H1 (cell line): ENCODE measurements around the gene SYNPO. TPM values are rescaled to one million over a fixed set of nuclear protein-coding genes. Genes with fewer than 3 reads are reported as not detected.

ENCODE experiments used
- CTCF ChIA-PET: fragments of 300-600 bp; sonication (Branson Sonifier 250); formaldehyde crosslinking; loops from one replicate; lab custom pipeline; 2021; ENCODE audit not compliant: partially characterized antibody; lab: Charles Lee
- POLR2A ChIA-PET: fragments of 300-600 bp; sonication (Branson Sonifier 250); formaldehyde crosslinking; loops from one replicate; lab custom pipeline; 2021; ENCODE audit warnings: inconsistent platforms; ENCODE audit not compliant: partially characterized antibody; lab: Charles Lee
- DNase-seq, 2 experiments: peaks; one replicate each; pipeline versions ENCODE4 v3.0.0 to v3.0.0-alpha.2; 2010 to 2022; ENCODE audit warnings: low spot score in 2 of 2, low read depth in 1 of 2, mixed read lengths in 1 of 2
- FAIRE-seq: peaks from 2 replicates; lab custom pipeline; 2011; peaks lifted over from hg19 to GRCh38; lab: Jason Lieb, UNC
- H2AFZ ChIP-seq: 2 replicates; pipeline ENCODE4 v1.8.1; 2012; ENCODE audit warnings: low read length, inconsistent platforms
- H2AK5ac ChIP-seq: 2 replicates; pipeline ENCODE4 v1.6.1; 2013; ENCODE audit warnings: low read depth, low read length
- H2BK120ac ChIP-seq: replicated peaks from 2 replicates; pipeline ENCODE3; 2013; ENCODE audit warnings: low read depth, low read length, inconsistent platforms
- H2BK12ac ChIP-seq: 2 replicates; pipeline ENCODE4 v1.6.1; 2013; ENCODE audit warnings: low read depth, low read length
- H2BK15ac ChIP-seq: 2 replicates; pipeline ENCODE4 v1.6.1; 2013; ENCODE audit warnings: low read length
- H2BK20ac ChIP-seq: 2 replicates; pipeline ENCODE4 v1.6.1; 2013; ENCODE audit warnings: low read length
- H2BK5ac ChIP-seq: 2 replicates; pipeline ENCODE4 v1.6.1; 2013; ENCODE audit warnings: low read depth, low read length
- H3K14ac ChIP-seq: 2 replicates; pipeline ENCODE4 v1.6.1; 2013; ENCODE audit warnings: inconsistent platforms; ENCODE audit not compliant: insufficient read length
- H3K18ac ChIP-seq: 2 replicates; pipeline ENCODE4 v1.6.1; 2013; ENCODE audit warnings: low read length; ENCODE audit errors: extremely low read depth
- H3K23ac ChIP-seq: 2 replicates; pipeline ENCODE4 v1.6.1; 2013; ENCODE audit warnings: inconsistent platforms; ENCODE audit not compliant: insufficient read length
- H3K23me2 ChIP-seq: 2 replicates; pipeline ENCODE4 v1.6.1; 2013; ENCODE audit warnings: low read depth, low read length
- H3K27ac ChIP-seq: 2 replicates; pipeline ENCODE4 v1.6.1; 2011; ENCODE audit warnings: low read depth, low read length, inconsistent platforms
- H3K27me3 ChIP-seq, 4 experiments: replicated peaks in 1 of 4; 1 replicate in 1 of 4; 2 replicates in 3 of 4; pipeline versions ENCODE4 v1.6.1 to v1.8.1; 2011 to 2013; ENCODE audit warnings: low read length in 3 of 4, mild to moderate bottlenecking in 3 of 4, inconsistent platforms in 2 of 4, mixed read lengths in 2 of 4, moderate library complexity in 1 of 4; ENCODE audit not compliant: control insufficient read depth in 3 of 4, insufficient read depth in 3 of 4; ENCODE audit errors: extremely low read depth in 1 of 4
- H3K36me3 ChIP-seq, 4 experiments: 2 replicates each; pipeline versions ENCODE4 v1.6.1 to v1.8.1; 2011 to 2013; ENCODE audit warnings: mild to moderate bottlenecking in 4 of 4, low read length in 3 of 4, moderate library complexity in 2 of 4, control low read depth in 1 of 4, inconsistent platforms in 1 of 4; ENCODE audit not compliant: insufficient read depth in 4 of 4, control insufficient read depth in 2 of 4
- H3K4ac ChIP-seq: replicated peaks from 2 replicates; pipeline ENCODE3; 2013; ENCODE audit warnings: low read length, low read depth, mixed read lengths, inconsistent platforms; ENCODE audit not compliant: insufficient read length
- H3K4me1 ChIP-seq, 4 experiments: replicated peaks in 1 of 4; 1 replicate in 1 of 4; 2 replicates in 3 of 4; pipeline versions ENCODE4 v1.6.1 to v1.8.1; 2011 to 2013; ENCODE audit warnings: low read length in 3 of 4, inconsistent platforms in 2 of 4, mixed read lengths in 1 of 4; ENCODE audit not compliant: insufficient read depth in 4 of 4, control insufficient read depth in 3 of 4
- H3K4me2 ChIP-seq, 2 experiments: 2 replicates each; pipeline versions ENCODE4 v1.6.1 to v1.8.1; 2011 to 2013; ENCODE audit warnings: low read depth in 2 of 2, low read length in 2 of 2, control low read depth in 1 of 2, inconsistent platforms in 1 of 2, mild to moderate bottlenecking in 1 of 2; ENCODE audit not compliant: insufficient read depth in 1 of 2
- H3K4me3 ChIP-seq, 4 experiments: fragments of 200-600, 300-600 bp in 1 of 4; sonication (generic), shearing (Covaris generic), sonication (Bioruptor Twin) in 1 of 4; 2 replicates each; pipeline versions ENCODE4 v1.5.1 to v1.8.1; 2011 to 2016; ENCODE audit warnings: low read length in 4 of 4, low read depth in 3 of 4, control low read depth in 2 of 4, inconsistent platforms in 2 of 4, mild to moderate bottlenecking in 2 of 4, mixed read lengths in 1 of 4, moderate library complexity in 1 of 4; ENCODE audit not compliant: insufficient read depth in 2 of 4; ENCODE audit errors: extremely low read depth in 1 of 4
- H3K56ac ChIP-seq: replicated peaks from 2 replicates; pipeline ENCODE3; 2013; ENCODE audit warnings: low read depth, mild to moderate bottlenecking, mixed read lengths, low read length, inconsistent platforms; ENCODE audit not compliant: insufficient read length
- H3K79me1 ChIP-seq: 2 replicates; pipeline ENCODE4 v1.6.1; 2013; ENCODE audit warnings: low read depth, low read length, control low read depth
- H3K79me2 ChIP-seq, 2 experiments: 2 replicates each; pipeline versions ENCODE4 v1.6.1 to v1.8.1; 2012 to 2013; ENCODE audit warnings: low read length in 2 of 2, mild to moderate bottlenecking in 2 of 2, inconsistent platforms in 1 of 2; ENCODE audit not compliant: insufficient read depth in 2 of 2, control insufficient read depth in 1 of 2
- H3K9ac ChIP-seq, 4 experiments: replicated peaks in 1 of 4; 1 replicate in 1 of 4; 2 replicates in 3 of 4; pipeline versions ENCODE4 v1.6.1 to v1.8.1; 2011 to 2013; ENCODE audit warnings: low read depth in 3 of 4, low read length in 3 of 4, control low read depth in 2 of 4, mild to moderate bottlenecking in 2 of 4, moderate library complexity in 2 of 4, inconsistent platforms in 1 of 4; ENCODE audit errors: extremely low read depth in 1 of 4
- H3K9me3 ChIP-seq, 2 experiments: 2 replicates each; pipeline versions ENCODE4 v1.6.1 to v1.8.1; 2012 to 2013; ENCODE audit warnings: mild to moderate bottlenecking in 2 of 2, moderate library complexity in 2 of 2, control low read depth in 1 of 2, inconsistent platforms in 1 of 2, low read depth in 1 of 2, low read length in 1 of 2, mixed read lengths in 1 of 2; ENCODE audit not compliant: insufficient read depth in 2 of 2
- H4K20me1 ChIP-seq, 2 experiments: replicated peaks in 1 of 2; 2 replicates each; pipeline versions ENCODE3 to v1.8.1; 2011 to 2013; ENCODE audit warnings: inconsistent platforms in 2 of 2, low read length in 2 of 2, mild to moderate bottlenecking in 1 of 2; ENCODE audit not compliant: insufficient read depth in 2 of 2, control insufficient read depth in 1 of 2
- H4K5ac ChIP-seq: 2 replicates; pipeline ENCODE4 v1.6.1; 2013; ENCODE audit warnings: low read length, low read depth, mixed read lengths, inconsistent platforms; ENCODE audit not compliant: insufficient read length
- H4K8ac ChIP-seq: 2 replicates; pipeline ENCODE4 v1.8.0; 2013; ENCODE audit warnings: mild to moderate bottlenecking, moderate library complexity, low read length, inconsistent platforms; ENCODE audit not compliant: insufficient read depth; ENCODE audit errors: extremely low read depth
- H4K91ac ChIP-seq: replicated peaks from 2 replicates; pipeline ENCODE3; 2013; ENCODE audit warnings: low read length, mixed read lengths, inconsistent platforms; ENCODE audit not compliant: insufficient read length
- GTF2F1 ChIP-seq: IDR thresholded peaks from 2 replicates; pipeline ENCODE4 v1.6.1; 2012; ENCODE audit warnings: low read depth, low read length, improper control_type of control experiment, borderline replicate concordance
- HDAC2 ChIP-seq, 2 experiments: fragments of 300-600 bp in 1 of 2; sonication (generic) in 1 of 2; IDR thresholded peaks; 2 replicates each; pipeline ENCODE4 v1.6.1; 2011 to 2012; ENCODE audit warnings: low read depth in 2 of 2, low read length in 2 of 2, mild to moderate bottlenecking in 2 of 2, moderate library complexity in 2 of 2, borderline replicate concordance in 1 of 2, inconsistent platforms in 1 of 2
- KDM5A ChIP-seq: fragments of 200-600 bp; IDR thresholded peaks from 2 replicates; pipeline ENCODE4 v1.7.1; 2012; ENCODE audit warnings: mild to moderate bottlenecking, low read length, inconsistent platforms, mixed read lengths
- RNF2 ChIP-seq: fragments of 200-900, 300-1000 bp; sonication (generic); IDR thresholded peaks from 2 replicates; pipeline ENCODE4 v1.7.1; 2016; ENCODE audit warnings: borderline replicate concordance, low read depth, mild to moderate bottlenecking, antibody characterized with exemption, low read length; ENCODE audit not compliant: poor library complexity, severe bottlenecking; ENCODE audit errors: missing control alignments
- SP2 ChIP-seq: IDR thresholded peaks from 2 replicates; pipeline ENCODE4 v1.6.1; 2012; ENCODE audit warnings: mild to moderate bottlenecking, low read length, inconsistent platforms
- TBP ChIP-seq: IDR thresholded peaks from 2 replicates; pipeline ENCODE4 v1.6.1; 2011; ENCODE audit warnings: low read depth, low read length, improper control_type of control experiment
- WGBS, 2 experiments: shearing (Covaris generic) in 1 of 2; methylation state at CpG; one replicate each; pipeline versions ENCODE4 v1.1.6 to v1.1.7; 2013 to 2015; ENCODE audit warnings: low lambda C conversion rate in 2 of 2, mixed read lengths in 2 of 2, inconsistent platforms in 1 of 2, low coverage in 1 of 2, missing lambda C conversion rate in 1 of 2; ENCODE audit not compliant: insufficient replicate concordance in 2 of 2, insufficient coverage in 1 of 2, insufficient read length in 1 of 2; ENCODE audit errors: extremely low coverage in 1 of 2, missing lambda C conversion rate in 1 of 2; 5-methylcytosine and 5-hydroxymethylcytosine counted together
- polyA plus RNA-seq, 7 experiments: library from polyadenylated mRNA; depleted of rRNA in 3 of 7; stranded (reverse) in 5 of 7; unstranded in 2 of 7; fragments of >200 nt in 5 of 7; fragments of 200-250 nt in 2 of 7; gene quantifications; 1 replicate in 5 of 7; 2 replicates in 1 of 7; 4 replicates in 1 of 7; pipeline versions ENCODE4 v1.2.1 to v1.2.3, GENCODE V29; 2011 to 2013; ENCODE audit warnings: missing spikeins in 2 of 7, mixed read lengths in 2 of 7
- total RNA-seq: library from RNA; stranded (reverse); fragmentation: NEBNext Ultra II Directional; extraction: Animal tissue kit (Norgen Biotek cat#: 25700); gene quantifications from 2 replicates; pipeline ENCODE4 v1.2.1, GENCODE V29; 2021

The SYNPO gene
- total and polyA plus RNA-seq, 2 of the 8 experiments (the other 6 are each of a cell fraction or from before 2014, with no cell fraction given) = 2.3 TPM

DNA sequence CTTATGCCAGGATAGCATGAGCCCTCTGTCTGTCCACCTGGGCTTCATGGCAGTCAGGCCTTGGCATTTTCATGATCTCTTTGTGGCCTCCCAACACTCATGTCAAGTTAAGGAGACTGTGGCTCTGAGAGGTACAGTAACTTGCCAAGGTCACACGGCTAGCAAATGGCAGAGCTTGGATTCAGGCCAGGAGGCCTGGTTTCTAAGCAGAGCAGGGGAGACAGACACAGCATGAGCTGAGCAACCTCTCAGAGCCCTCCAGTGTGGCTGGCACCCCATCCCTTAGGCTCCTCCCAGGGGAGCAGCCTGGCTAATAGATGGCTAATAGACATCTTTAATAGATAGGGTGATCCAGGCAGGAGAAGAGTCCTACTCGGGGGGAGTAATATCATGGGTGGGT, 4.1 kb downstream of the SYNPO start:
- DNase-seq = no peak
- Histone ChIP-seq H3K4ac (no peak overlapping the region), H4K5ac (no peak overlapping the region), H3K18ac (no peak overlapping the region; the same call in 1 of the 2 replicates), H2BK20ac (peak overlapping the region; percentile 72; the same call in 1 of the 2 replicates), H3K79me1 (no peaks in the 10 kb centered on the region), H3K9ac (no peak overlapping the region), H3K4me1 (peaks cover 0 to 13% (median 9%) of the 10 kb centered on the region in 4 experiments; a peak in 5 of 7 replicates), H3K36me3 (no peaks in the 10 kb centered on the region), H4K8ac (no peak overlapping the region), H3K4me3 (no peak overlapping the region), H3K23ac (no peak overlapping the region), H2BK120ac (no peak overlapping the region), H4K91ac (no peak overlapping the region), H3K4me2 (no peak overlapping the region), H3K9me3 (no peaks in the 10 kb centered on the region), H3K14ac (no peak overlapping the region), H3K23me2 (no peaks in the 10 kb centered on the region), H4K20me1 (no peaks in the 10 kb centered on the region), H3K27ac (no peak overlapping the region), H2AFZ (no peak overlapping the region), H2BK5ac (no peak overlapping the region), H3K27me3 (no peaks in the 10 kb centered on the region), H2BK12ac (0 out of 2 replicates have a peak overlapping the region, but pooled peaks have one; percentile 17), H2BK15ac (0 out of 2 replicates have a peak overlapping the region, but pooled peaks have one; percentile 8), H3K79me2 (no peaks in the 10 kb centered on the region), H2AK5ac (0 out of 2 replicates have a peak overlapping the region, but pooled peaks have one; percentile 65), H3K56ac (no peak overlapping the region)
- FAIRE-seq = no peak
- TF ChIP-seq RNF2 (no peak), KDM5A (no peak), HDAC2 (IDR thresholded peaks at IDR 0.05; ENCODE audit: borderline replicate concordance in 1 of 2, low read depth in 2 of 2, low read length in 2 of 2) (no peak), GTF2F1 (no peak), TBP (no peak), SP2 (no peak)
- ChIA-PET CTCF (interaction anchor here (0.6 to 18.4 kb wide), 20 partner anchors 11 to 183 kb away, joined by 3 to 247 read pairs (median 4); partner anchors contain the start of gene MYOZ3), POLR2A (interaction anchor here (0.6 to 1.6 kb wide), 5 partner anchors 9 to 56 kb away, joined by 3 to 5 read pairs (median 5); partner anchors contain the start of gene RBM22)
- WGBS, 2 experiments = 92% methylated on average over 2 of the region's 2 CpGs; no CpG with 5 or more reads in 1 of the 2 experiments
